Keratinocyte (primary cell): ENCODE data around the gene HRCT1. TPM values are rescaled to one million over a fixed set of nuclear protein-coding genes. Genes with fewer than 3 reads are reported as not detected.
A peak's percentile ranks its signal among the peaks of the same experiment; 100 is the strongest.

Experiments
- DNase-seq: peaks from one replicate; pipeline ENCODE4 v3.0.0-alpha.2; 2011; ENCODE audit warnings: low read depth, missing footprints, low spot score
- FAIRE-seq: peaks from 2 replicates; lab custom pipeline; 2011; peaks lifted over from hg19 to GRCh38; lab: Jason Lieb, UNC
- H2AFZ ChIP-seq: 2 replicates; pipeline ENCODE4 v1.6.0; 2012; ENCODE audit warnings: low read length, control low read depth, inconsistent platforms; ENCODE audit not compliant: control insufficient read depth
- H3K27ac ChIP-seq: 2 replicates; pipeline ENCODE4 v1.5.1; 2011; ENCODE audit warnings: low read length; ENCODE audit not compliant: control insufficient read depth, insufficient read depth
- H3K27me3 ChIP-seq: 3 replicates; pipeline ENCODE4 v1.6.0; 2011; ENCODE audit warnings: low read length; ENCODE audit not compliant: control insufficient read depth, insufficient read depth; ENCODE audit errors: extremely low read depth
- H3K36me3 ChIP-seq, 2 experiments: 2 replicates in 1 of 2; 3 replicates in 1 of 2; pipeline ENCODE4 v1.5.1; 2011; ENCODE audit warnings: low read length in 2 of 2, mild to moderate bottlenecking in 1 of 2; ENCODE audit not compliant: control insufficient read depth in 2 of 2, insufficient read depth in 2 of 2; ENCODE audit errors: extremely low read depth in 1 of 2
- H3K4me1 ChIP-seq: 3 replicates; pipeline ENCODE4 v1.5.1; 2011; ENCODE audit warnings: low read length; ENCODE audit not compliant: control insufficient read depth, insufficient read depth; ENCODE audit errors: extremely low read depth
- H3K4me2 ChIP-seq: 3 replicates; pipeline ENCODE4 v1.6.0; 2011; ENCODE audit warnings: low read depth, low read length; ENCODE audit not compliant: control insufficient read depth, insufficient read depth; ENCODE audit errors: extremely low read depth
- H3K4me3 ChIP-seq, 3 experiments: fragments of 200-600 bp in 1 of 3; sonication (generic) in 1 of 3; 2 replicates in 2 of 3; 3 replicates in 1 of 3; pipeline ENCODE4 v1.5.1; 2011 to 2016; ENCODE audit warnings: low read length in 3 of 3, mild to moderate bottlenecking in 3 of 3, control low read depth in 2 of 3, inconsistent platforms in 1 of 3, low read depth in 1 of 3, mixed read lengths in 1 of 3, mixed run types in 1 of 3, moderate library complexity in 1 of 3; ENCODE audit not compliant: control insufficient read depth in 2 of 3, insufficient read depth in 2 of 3; ENCODE audit errors: extremely low read depth in 1 of 3
- H3K79me2 ChIP-seq: 2 replicates; pipeline ENCODE4 v1.6.0; 2012; ENCODE audit warnings: low read length; ENCODE audit not compliant: control insufficient read depth, insufficient read depth
- H3K9ac ChIP-seq: 3 replicates; pipeline ENCODE4 v1.6.0; 2011; ENCODE audit warnings: low read length; ENCODE audit not compliant: control insufficient read depth, insufficient read depth; ENCODE audit errors: extremely low read depth
- H3K9me1 ChIP-seq: 3 replicates; pipeline ENCODE4 v1.6.0; 2011; ENCODE audit warnings: low read length; ENCODE audit not compliant: control insufficient read depth, insufficient read depth; ENCODE audit errors: extremely low read depth
- H3K9me3 ChIP-seq: 2 replicates; pipeline ENCODE4 v1.5.1; 2012; ENCODE audit warnings: low read depth, low read length; ENCODE audit not compliant: control insufficient read depth
- H4K20me1 ChIP-seq: 3 replicates; pipeline ENCODE4 v1.6.0; 2011; ENCODE audit warnings: low read length; ENCODE audit not compliant: control insufficient read depth, insufficient read depth; ENCODE audit errors: extremely low read depth
- CTCF ChIP-seq, 3 experiments: IDR thresholded peaks in 1 of 3; conservative IDR thresholded peaks in 1 of 3; optimal IDR thresholded peaks in 1 of 3; 2 replicates in 2 of 3; 3 replicates in 1 of 3; pipeline versions ENCODE3 to v1.5.1; 2011; ENCODE audit warnings: low read length in 3 of 3, mild to moderate bottlenecking in 3 of 3, moderate library complexity in 2 of 3, control low read depth in 1 of 3, inconsistent platforms in 1 of 3; ENCODE audit not compliant: insufficient read depth in 2 of 3; ENCODE audit errors: extremely low read depth in 1 of 3
- EZH2 ChIP-seq: IDR thresholded peaks from one replicate; pipeline ENCODE4 v1.6.1; 2012; ENCODE audit warnings: inconsistent platforms, mild to moderate bottlenecking, low read length, moderate library complexity
- dilution Hi-C: fragments of 300-500 bp; cut with MboI; formaldehyde crosslinking; loops from one replicate; pipeline ENCODE4 v1.7.0; 2020; ENCODE audit warnings: low sequenced_read_pairs; ENCODE audit not compliant: extremely low pct_ligation_motif_present
- polyA plus RNA-seq, 5 experiments: library from polyadenylated mRNA; depleted of rRNA in 3 of 5; stranded (reverse) in 3 of 5; stranded (forward) in 1 of 5; unstranded in 1 of 5; fragments of >200 nt; gene quantifications; 1 replicate in 1 of 5; 2 replicates in 3 of 5; 3 replicates in 1 of 5; pipeline versions ENCODE4 v1.2.1 to v1.2.3, GENCODE V29; 2011 to 2012; ENCODE audit warnings: missing spikeins in 2 of 5, low read depth in 1 of 5, low replicate concordance in 1 of 5

The HRCT1 gene
- polyA plus RNA-seq, 1 donor (not counting 4 experiments of a cell fraction or from before 2014, with no cell fraction given), result not detected

GRCh38 chr9:35906923-35907699 is 1.1 kb downstream of the HRCT1 start:
- Histone ChIP-seq H3K9me1 (no peaks in the 10 kb centered on the region), H3K4me1 (peaks cover 36% of the 10 kb centered on the region), H3K4me2 (no peak overlapping the region), H3K9me3 (no peaks in the 10 kb centered on the region), H3K79me2 (no peaks in the 10 kb centered on the region), H3K4me3 (no peak overlapping the region), H2AFZ (no peak overlapping the region), H3K27me3 (no peaks in the 10 kb centered on the region), H4K20me1 (no peaks in the 10 kb centered on the region), H3K9ac (no peak overlapping the region), H3K27ac (no peak overlapping the region), H3K36me3 (no peaks in the 10 kb centered on the region)
- FAIRE-seq (no peak), DNase-seq (no peak)
- no peak for TF ChIP-seq EZH2
- no peak for TF ChIP-seq CTCF (optimal IDR thresholded peaks at IDR 0.05 in 1 of 3, IDR thresholded peaks at IDR 0.05 in 1 of 3, conservative IDR thresholded peaks at IDR 0.05 in 1 of 3; ENCODE audit: extremely low read depth in 1 of 3, insufficient read depth in 2 of 3, low read length in 3 of 3)
- dilution Hi-C loops, result no loop called here

GRCh38 chr9:35907711-35908503 is 1.9 kb downstream of the HRCT1 start:
- DNase-seq (no peak), FAIRE-seq (peak; percentile 75)
- Histone ChIP-seq H3K4me2 (peak overlapping the region; percentile 54), H3K9me1 (no peaks in the 10 kb centered on the region), H3K9me3 (no peaks in the 10 kb centered on the region), H3K9ac (peak overlapping the region; percentile 7), H4K20me1 (no peaks in the 10 kb centered on the region), H3K27ac (peak overlapping the region; percentile 3), H3K27me3 (no peaks in the 10 kb centered on the region), H2AFZ (peak overlapping the region; percentile 14), H3K4me1 (peaks cover 36% of the 10 kb centered on the region), H3K4me3 (peak overlapping the region in 1 of 3 experiments; percentile 35), H3K36me3 (no peaks in the 10 kb centered on the region), H3K79me2 (no peaks in the 10 kb centered on the region)
- no peak for TF ChIP-seq CTCF (optimal IDR thresholded peaks at IDR 0.05 in 1 of 3, IDR thresholded peaks at IDR 0.05 in 1 of 3, conservative IDR thresholded peaks at IDR 0.05 in 1 of 3; ENCODE audit: extremely low read depth in 1 of 3, insufficient read depth in 2 of 3, low read length in 3 of 3)
- no peak for TF ChIP-seq EZH2
- dilution Hi-C loops, result no loop called here
